ENCODE results near the gene GINS1.

GINS1 gene

GRCh38 chr20:25494506-25495188 lies 87.2 kb downstream of the GINS1 start:
- DNase-seq (ENCODE audit: low spot score), result no peak

DNA sequence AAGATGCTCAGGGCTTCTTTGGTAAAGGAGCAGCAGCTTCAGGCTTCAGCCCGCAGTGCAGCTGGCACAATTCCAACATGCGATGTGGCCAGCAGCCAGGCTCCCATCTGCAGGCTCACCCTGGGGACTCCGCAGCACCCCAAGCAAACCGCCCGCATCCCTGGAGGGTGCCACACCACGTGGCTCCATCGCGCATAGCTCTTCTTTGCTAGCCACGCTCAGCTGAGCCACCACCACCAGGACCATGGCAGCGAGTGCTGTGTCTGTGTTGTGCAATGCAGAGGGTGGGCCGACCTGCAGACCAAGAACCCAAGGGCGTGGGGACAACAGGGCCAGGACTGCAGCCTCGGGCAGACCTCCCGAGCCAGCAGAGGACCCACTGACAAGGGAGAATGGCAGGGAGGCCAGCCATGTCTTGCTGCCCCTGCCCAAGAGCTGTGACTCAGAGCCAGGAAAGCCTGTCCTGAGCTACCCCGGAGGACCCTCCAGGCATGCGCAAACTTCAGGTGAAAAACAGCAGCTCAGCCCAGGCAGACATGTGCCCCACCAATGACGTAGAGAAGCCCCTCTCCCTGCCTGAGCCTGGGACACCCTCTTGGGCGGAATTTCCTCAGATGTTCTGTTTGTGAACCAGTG lies 87.8 kb downstream of the GINS1 start:
- DNase-seq (ENCODE audit: low spot score), result no peak

DNA sequence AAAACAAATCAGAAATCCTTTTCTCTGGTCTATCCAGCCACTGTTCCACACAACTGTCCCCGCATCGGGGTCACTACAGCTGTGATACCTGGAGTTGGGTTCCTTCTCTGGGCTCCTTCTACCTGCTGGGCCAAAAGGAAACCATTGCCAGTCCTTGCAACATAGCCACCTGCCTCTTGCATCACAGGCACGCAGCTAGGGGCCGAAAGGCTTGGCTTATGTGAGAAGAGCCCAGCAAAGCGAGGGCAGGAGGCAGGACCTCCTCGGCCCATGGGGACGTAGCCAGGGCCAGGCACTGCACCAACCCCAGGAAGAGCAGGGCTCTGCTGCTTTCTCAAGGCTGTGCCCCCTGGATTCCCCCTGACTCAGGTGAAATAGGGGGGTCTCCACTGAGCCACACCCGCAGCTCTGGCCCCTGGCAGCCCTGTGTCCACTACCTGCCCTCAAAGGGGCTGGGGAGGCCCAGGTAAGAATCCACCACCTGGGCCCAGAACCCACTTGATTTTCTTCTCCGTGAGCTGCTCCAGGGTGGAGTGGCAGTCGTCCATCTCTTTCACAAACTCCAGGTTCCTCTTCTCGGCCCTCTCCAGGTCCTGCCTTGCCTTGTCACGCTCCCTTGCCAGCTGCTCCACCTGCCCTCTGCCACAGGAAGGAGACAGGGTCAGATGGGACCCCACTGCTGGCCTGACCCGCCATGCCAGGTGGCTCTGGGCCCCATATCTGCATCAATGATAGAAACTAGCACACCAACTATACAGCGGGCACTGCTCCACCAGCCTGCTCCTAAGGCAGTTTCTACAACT lies 88.9 kb downstream of the GINS1 start:
- no peak for DNase-seq (ENCODE audit: low spot score)

GRCh38 chr20:25496968-25497401 lies 89.5 kb downstream of the GINS1 start:
- no peak for DNase-seq (ENCODE audit: low spot score)

DNA sequence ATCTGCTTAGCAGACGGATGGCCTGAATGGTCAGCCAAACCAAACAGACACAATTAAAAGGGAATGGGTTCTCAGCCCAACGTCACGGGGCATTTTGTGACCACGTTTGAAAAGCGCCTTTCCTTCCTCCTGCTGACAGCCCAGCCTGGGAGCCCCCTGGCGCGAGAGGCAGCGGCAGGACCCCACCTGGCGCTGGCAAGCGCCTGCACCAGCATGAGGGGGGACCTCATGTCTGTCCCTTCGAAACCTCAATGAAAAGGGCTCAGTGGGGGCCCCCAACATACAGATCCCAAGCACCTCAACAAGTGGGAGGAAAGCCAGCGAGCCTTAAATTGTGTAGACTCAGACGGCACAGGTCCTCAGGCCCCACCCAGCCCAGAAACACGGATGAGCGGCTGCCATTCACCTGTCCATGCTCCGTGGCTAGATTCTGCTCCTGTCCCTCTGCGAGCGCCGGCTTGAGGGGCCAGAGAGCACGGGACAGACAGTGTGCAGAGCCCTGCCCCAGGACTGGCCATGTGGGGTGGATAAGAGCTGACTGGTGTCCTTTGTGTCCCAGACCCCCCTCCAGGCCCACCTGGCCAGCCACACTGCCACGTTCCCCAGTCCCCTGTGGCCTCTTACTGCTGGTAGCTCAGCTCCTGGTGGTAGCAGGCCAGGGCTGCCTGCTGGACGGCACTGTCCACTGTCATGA lies 90.3 kb downstream of the GINS1 start:
- no peak for DNase-seq (ENCODE audit: low spot score)

Measured in activated CD4-positive, alpha-beta T cell treated with anti-CD3 and anti-CD28 coated beads, Interleukin-2, Interleukin-4, amounts not matched to agents 100 ng/mL and 50 ng/mL, durations not matched to agents 16 hours and 8 hours (primary cell).